ENCODE data around the gene KCNA10. TPM values are rescaled to one million over a fixed set of nuclear protein-coding genes. Genes with fewer than 3 reads are reported as not detected.

The KCNA10 gene
- total RNA-seq, 1 donor from 2014 or later = not detected

- Mint-ChIP-seq H3K9me3 (ENCODE audit: unreplicated experiment) (no peaks in the 10 kb centered on the region), H3K4me3 (ENCODE audit: unreplicated experiment) (no peak overlapping the region), H3K27ac (ENCODE audit: unreplicated experiment) (no peak overlapping the region), H3K36me3 (ENCODE audit: low read depth, unreplicated experiment) (peaks cover 2% of the 10 kb centered on the region), H3K27me3 (ENCODE audit: low read depth, unreplicated experiment) (peaks cover 35% of the 10 kb centered on the region), H3K4me1 (ENCODE audit: low read depth, unreplicated experiment) (peaks cover 19% of the 10 kb centered on the region)
- no peaks in the 10 kb centered on the region for H4K20me1 ChIP-seq (ENCODE audit: insufficient read depth, low read length)
- H3K36me3 ChIP-seq (ENCODE audit: insufficient read depth, low read length) = no peaks in the 10 kb centered on the region
- no peak overlapping the region for H3K27ac ChIP-seq (ENCODE audit: low read depth, low read length)
- H3K9ac ChIP-seq (ENCODE audit: low read length) = no peak overlapping the region
- peak overlapping the region; percentile 20 for H3K4me2 ChIP-seq (ENCODE audit: low read length)
- TF ChIP-seq EZH2 (IDR thresholded peaks at IDR 0.05; ENCODE audit: insufficient read depth, low read length) (no peak), CTCF (IDR thresholded peaks at IDR 0.05; ENCODE audit: insufficient read depth, low read depth, low read length) (no peak)
- no peak for FAIRE-seq
- H3K4me1 ChIP-seq (ENCODE audit: insufficient read depth, low read length) = peaks cover 9% of the 10 kb centered on the region
- no peaks in the 10 kb centered on the region for H3K9me3 ChIP-seq (ENCODE audit: insufficient read depth, low read depth, low read length)
- no peak overlapping the region for H3K4me3 ChIP-seq (ENCODE audit: insufficient read depth, low read depth, low read length)
- no peak overlapping the region for H2AFZ ChIP-seq (ENCODE audit: low read depth, low read length)
- peaks cover 12% of the 10 kb centered on the region for H3K27me3 ChIP-seq (ENCODE audit: insufficient read depth, low read length)
- DNase-seq (ENCODE audit: low read depth) = no peak
- no peaks in the 10 kb centered on the region for H3K79me2 ChIP-seq (ENCODE audit: insufficient read depth, low read length)
These were observed 41.5 kb downstream of the KCNA10 start for GRCh38 chr1:110477445-110477957.

GRCh38 chr1:110477041-110477440 is 41.9 kb downstream of the KCNA10 start:
- H3K27me3 ChIP-seq (ENCODE audit: insufficient read depth, low read length) = peaks cover 11% of the 10 kb centered on the region
- peaks cover 30% of the 10 kb centered on the region for H3K27me3 Mint-ChIP-seq (ENCODE audit: low read depth, unreplicated experiment)
- peak overlapping the region; percentile 20 for H3K4me2 ChIP-seq (ENCODE audit: low read length)
- DNase-seq (ENCODE audit: low read depth) (peak; percentile 76), FAIRE-seq (peak; percentile 65)
- TF ChIP-seq CTCF (IDR thresholded peaks at IDR 0.05; ENCODE audit: insufficient read depth, low read depth, low read length) = no peak
- no peak for TF ChIP-seq EZH2 (IDR thresholded peaks at IDR 0.05; ENCODE audit: insufficient read depth, low read length)
- H3K36me3 Mint-ChIP-seq (ENCODE audit: low read depth, unreplicated experiment) = peaks cover 2% of the 10 kb centered on the region
- H4K20me1 ChIP-seq (ENCODE audit: insufficient read depth, low read length) = no peaks in the 10 kb centered on the region
- H3K9me3 ChIP-seq (ENCODE audit: insufficient read depth, low read depth, low read length) = no peaks in the 10 kb centered on the region
- H3K4me3 ChIP-seq (ENCODE audit: insufficient read depth, low read depth, low read length) = no peak overlapping the region
- no peak overlapping the region for H3K27ac ChIP-seq (ENCODE audit: low read depth, low read length)
- H3K4me1 ChIP-seq (ENCODE audit: insufficient read depth, low read length) = peaks cover 9% of the 10 kb centered on the region
- H3K9ac ChIP-seq (ENCODE audit: low read length) = no peak overlapping the region
- H3K4me1 Mint-ChIP-seq (ENCODE audit: low read depth, unreplicated experiment) = peaks cover 19% of the 10 kb centered on the region
- H3K36me3 ChIP-seq (ENCODE audit: insufficient read depth, low read length) = no peaks in the 10 kb centered on the region
- no peak overlapping the region for H3K4me3 Mint-ChIP-seq (ENCODE audit: unreplicated experiment)
- no peak overlapping the region for H2AFZ ChIP-seq (ENCODE audit: low read depth, low read length)
- no peaks in the 10 kb centered on the region for H3K79me2 ChIP-seq (ENCODE audit: insufficient read depth, low read length)
- no peak overlapping the region for H3K27ac Mint-ChIP-seq (ENCODE audit: unreplicated experiment)
- no peaks in the 10 kb centered on the region for H3K9me3 Mint-ChIP-seq (ENCODE audit: unreplicated experiment)

- H3K9ac ChIP-seq (ENCODE audit: low read length) = no peak overlapping the region
- H3K36me3 ChIP-seq (ENCODE audit: insufficient read depth, low read length) = no peaks in the 10 kb centered on the region
- Mint-ChIP-seq H3K36me3 (ENCODE audit: low read depth, unreplicated experiment) (peaks cover 2% of the 10 kb centered on the region), H3K4me1 (ENCODE audit: low read depth, unreplicated experiment) (peaks cover 19% of the 10 kb centered on the region), H3K27ac (ENCODE audit: unreplicated experiment) (no peak overlapping the region), H3K27me3 (ENCODE audit: low read depth, unreplicated experiment) (peaks cover 24% of the 10 kb centered on the region), H3K4me3 (ENCODE audit: unreplicated experiment) (no peak overlapping the region), H3K9me3 (ENCODE audit: unreplicated experiment) (no peaks in the 10 kb centered on the region)
- H4K20me1 ChIP-seq (ENCODE audit: insufficient read depth, low read length) = no peaks in the 10 kb centered on the region
- TF ChIP-seq CTCF (IDR thresholded peaks at IDR 0.05; ENCODE audit: insufficient read depth, low read depth, low read length) (no peak), EZH2 (IDR thresholded peaks at IDR 0.05; ENCODE audit: insufficient read depth, low read length) (no peak)
- FAIRE-seq (no peak), DNase-seq (ENCODE audit: low read depth) (no peak)
- H3K4me2 ChIP-seq (ENCODE audit: low read length) = no peak overlapping the region
- H3K27me3 ChIP-seq (ENCODE audit: insufficient read depth, low read length) = peaks cover 6% of the 10 kb centered on the region
- H3K27ac ChIP-seq (ENCODE audit: low read depth, low read length) = no peak overlapping the region
- H3K4me3 ChIP-seq (ENCODE audit: insufficient read depth, low read depth, low read length) = no peak overlapping the region
- H3K9me3 ChIP-seq (ENCODE audit: insufficient read depth, low read depth, low read length) = no peaks in the 10 kb centered on the region
- H3K4me1 ChIP-seq (ENCODE audit: insufficient read depth, low read length) = peaks cover 9% of the 10 kb centered on the region
- no peaks in the 10 kb centered on the region for H3K79me2 ChIP-seq (ENCODE audit: insufficient read depth, low read length)
- no peak overlapping the region for H2AFZ ChIP-seq (ENCODE audit: low read depth, low read length)
These were observed 42.8 kb downstream of the KCNA10 start for GRCh38 chr1:110476028-110476765.

Measured in astrocyte (in vitro differentiated cells and primary cell).